ENCODE results near the gene DMRT2.

The DMRT2 gene

GRCh38 chr9:1031951-1032601 lies 18.1 kb upstream of the DMRT2 start:
- H3K27me3 Mint-ChIP-seq: peaks cover 17% of the 10 kb centered on the region
- H3K9me3 Mint-ChIP-seq: no peaks in the 10 kb centered on the region
- H3K4me1 Mint-ChIP-seq: no peaks in the 10 kb centered on the region
- no peak overlapping the region for H3K4me3 Mint-ChIP-seq
- H3K27ac Mint-ChIP-seq: no peak overlapping the region
- H3K36me3 Mint-ChIP-seq: no peaks in the 10 kb centered on the region

- H3K27ac Mint-ChIP-seq: no peak overlapping the region
- no peaks in the 10 kb centered on the region for H3K4me1 Mint-ChIP-seq
- H3K36me3 Mint-ChIP-seq: no peaks in the 10 kb centered on the region
- no peak overlapping the region for H3K4me3 Mint-ChIP-seq
- no peaks in the 10 kb centered on the region for H3K9me3 Mint-ChIP-seq
- H3K27me3 Mint-ChIP-seq: peaks cover 22% of the 10 kb centered on the region
These were observed 15.9 kb upstream of the DMRT2 start for GRCh38 chr9:1034271-1034670.

DNA sequence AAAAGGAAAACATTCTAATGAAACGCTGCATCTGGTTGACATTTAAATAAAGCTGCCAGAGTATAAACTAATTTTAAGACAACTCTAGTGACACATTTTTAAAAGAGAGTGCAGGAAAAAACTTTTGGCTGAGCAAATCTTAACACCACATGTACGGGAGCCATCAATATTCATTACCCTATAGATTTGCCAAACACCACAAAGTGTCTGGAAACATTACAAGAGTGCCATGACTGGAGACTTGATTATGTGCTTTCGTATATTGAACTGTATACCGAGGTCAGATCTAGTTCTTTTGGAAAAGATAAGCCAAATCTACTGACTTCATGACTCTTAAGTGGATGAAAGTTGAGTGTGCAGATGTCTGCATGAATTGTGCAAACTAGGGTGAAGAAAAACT lies 10.6 kb upstream of the DMRT2 start:
- no peak overlapping the region for H3K27ac Mint-ChIP-seq
- H3K4me3 Mint-ChIP-seq: no peak overlapping the region
- H3K9me3 Mint-ChIP-seq: peaks cover 4% of the 10 kb centered on the region
- H3K36me3 Mint-ChIP-seq: no peaks in the 10 kb centered on the region
- no peaks in the 10 kb centered on the region for H3K4me1 Mint-ChIP-seq
- peaks cover 47% of the 10 kb centered on the region for H3K27me3 Mint-ChIP-seq

GRCh38 chr9:1042466-1042865 lies 7.7 kb upstream of the DMRT2 start:
- H3K27ac Mint-ChIP-seq: no peak overlapping the region
- H3K9me3 Mint-ChIP-seq: peaks cover 5% of the 10 kb centered on the region
- H3K4me3 Mint-ChIP-seq: no peak overlapping the region
- H3K36me3 Mint-ChIP-seq: no peaks in the 10 kb centered on the region
- peaks cover 10% of the 10 kb centered on the region for H3K4me1 Mint-ChIP-seq
- H3K27me3 Mint-ChIP-seq: peaks cover 63% of the 10 kb centered on the region

GRCh38 chr9:1044643-1045042 lies 5.5 kb upstream of the DMRT2 start:
- no peak overlapping the region for H3K27ac Mint-ChIP-seq
- peaks cover 10% of the 10 kb centered on the region for H3K9me3 Mint-ChIP-seq
- peaks cover 32% of the 10 kb centered on the region for H3K4me1 Mint-ChIP-seq
- no peaks in the 10 kb centered on the region for H3K36me3 Mint-ChIP-seq
- peaks cover 74% of the 10 kb centered on the region for H3K27me3 Mint-ChIP-seq
- no peak overlapping the region for H3K4me3 Mint-ChIP-seq

- H3K36me3 Mint-ChIP-seq: no peaks in the 10 kb centered on the region
- H3K9me3 Mint-ChIP-seq: peaks cover 10% of the 10 kb centered on the region
- peaks cover 75% of the 10 kb centered on the region for H3K27me3 Mint-ChIP-seq
- peak overlapping the region; percentile 93 for H3K4me3 Mint-ChIP-seq
- H3K4me1 Mint-ChIP-seq: peaks cover 48% of the 10 kb centered on the region
- no peak overlapping the region for H3K27ac Mint-ChIP-seq
These were observed 3.3 kb upstream of the DMRT2 start for GRCh38 chr9:1046639-1047572.

DNA sequence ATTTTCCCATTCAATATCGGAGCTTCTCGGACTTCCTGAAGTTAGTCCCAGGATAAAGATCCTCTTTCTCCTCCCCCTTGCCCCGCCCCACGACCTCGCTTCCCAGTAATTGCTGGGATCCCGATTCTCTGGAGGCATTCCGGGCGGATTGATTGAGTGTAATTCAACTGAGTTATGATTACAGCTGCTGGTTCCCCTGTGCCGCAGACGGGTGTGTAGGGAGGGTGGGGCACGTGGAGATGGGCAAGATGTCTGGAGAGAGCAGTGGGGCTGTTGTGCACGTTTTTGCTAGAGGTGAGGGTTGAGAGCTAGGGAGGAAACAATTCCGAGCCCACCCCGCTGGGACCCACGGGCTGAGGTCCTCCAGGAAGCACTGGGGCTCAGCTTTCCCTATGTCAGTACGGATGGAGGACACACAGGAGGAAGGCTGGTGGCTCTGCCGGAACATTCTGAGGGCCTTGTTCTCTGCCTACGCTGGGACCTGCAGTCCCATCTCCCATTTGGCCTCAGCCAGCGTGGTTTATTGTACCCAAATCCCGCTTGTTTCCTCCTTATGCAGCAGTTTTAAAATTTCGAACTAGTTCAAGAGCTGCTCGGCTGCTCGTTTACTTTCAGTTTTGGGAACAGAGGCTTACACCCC lies 2.4 kb upstream of the DMRT2 start:
- peak overlapping the region; percentile 93 for H3K4me3 Mint-ChIP-seq
- H3K9me3 Mint-ChIP-seq: peaks cover 10% of the 10 kb centered on the region
- no peaks in the 10 kb centered on the region for H3K36me3 Mint-ChIP-seq
- H3K4me1 Mint-ChIP-seq: peaks cover 54% of the 10 kb centered on the region
- H3K27me3 Mint-ChIP-seq: peaks cover 78% of the 10 kb centered on the region
- H3K27ac Mint-ChIP-seq: peak overlapping the region; percentile 51

GRCh38 chr9:1048231-1048619 lies 1.9 kb upstream of the DMRT2 start:
- peaks cover 10% of the 10 kb centered on the region for H3K9me3 Mint-ChIP-seq

GRCh38 chr9:1048811-1049210 lies 1.3 kb upstream of the DMRT2 start:
- H3K36me3 Mint-ChIP-seq: no peaks in the 10 kb centered on the region
- H3K9me3 Mint-ChIP-seq: peaks cover 10% of the 10 kb centered on the region
- H3K27ac Mint-ChIP-seq: peak overlapping the region; percentile 35
- peak overlapping the region; percentile 93 for H3K4me3 Mint-ChIP-seq
- H3K27me3 Mint-ChIP-seq: peaks cover 78% of the 10 kb centered on the region
- H3K4me1 Mint-ChIP-seq: peaks cover 55% of the 10 kb centered on the region

More at GRCh38 chr9:1048231-1048619, 1.9 kb upstream of the DMRT2 start:
- Mint-ChIP-seq H3K4me1 (peaks cover 55% of the 10 kb centered on the region), H3K27ac (peak overlapping the region; percentile 18), H3K36me3 (no peaks in the 10 kb centered on the region), H3K27me3 (peaks cover 79% of the 10 kb centered on the region), H3K4me3 (peak overlapping the region; percentile 93)

GRCh38 chr9:1049641-1050040 lies 516 bp upstream of the DMRT2 start:
- H3K36me3 Mint-ChIP-seq: no peaks in the 10 kb centered on the region
- peaks cover 5% of the 10 kb centered on the region for H3K9me3 Mint-ChIP-seq
- H3K4me1 Mint-ChIP-seq: peaks cover 55% of the 10 kb centered on the region
- H3K4me3 Mint-ChIP-seq: peak overlapping the region; percentile 62
- peaks cover 76% of the 10 kb centered on the region for H3K27me3 Mint-ChIP-seq
- peak overlapping the region; percentile 61 for H3K27ac Mint-ChIP-seq

DNA sequence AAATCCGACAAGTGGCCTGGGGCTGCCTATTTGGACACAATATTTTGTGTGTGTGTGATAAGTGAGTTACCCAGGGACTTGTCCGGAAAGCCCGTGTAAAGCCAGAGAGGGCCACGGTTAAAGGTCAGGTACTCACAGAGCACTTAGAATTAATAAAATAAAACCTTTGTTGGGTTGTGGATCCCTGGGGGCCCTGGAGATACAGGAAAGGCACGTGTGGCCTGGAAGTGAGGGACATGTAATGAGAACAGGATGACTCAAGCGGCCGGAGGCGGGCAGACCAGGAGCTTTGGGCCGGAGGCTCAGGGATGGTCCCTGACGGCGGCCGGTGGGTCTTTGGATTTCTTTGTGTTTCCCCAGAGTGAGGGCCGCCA lies 1.0 kb downstream of the DMRT2 start:
- peaks cover 78% of the 10 kb centered on the region for H3K27me3 Mint-ChIP-seq
- no peak overlapping the region for H3K27ac Mint-ChIP-seq
- peaks cover 5% of the 10 kb centered on the region for H3K9me3 Mint-ChIP-seq
- peak overlapping the region; percentile 47 for H3K4me3 Mint-ChIP-seq
- peaks cover 51% of the 10 kb centered on the region for H3K4me1 Mint-ChIP-seq
- no peaks in the 10 kb centered on the region for H3K36me3 Mint-ChIP-seq

GRCh38 chr9:1051584-1052275 lies 1.6 kb downstream of the DMRT2 start:
- Mint-ChIP-seq H3K36me3 (peaks cover under 1% of the 10 kb centered on the region), H3K4me3 (peak overlapping the region; percentile 74), H3K27me3 (peaks cover 77% of the 10 kb centered on the region), H3K4me1 (peaks cover 51% of the 10 kb centered on the region), H3K9me3 (peaks cover 5% of the 10 kb centered on the region), H3K27ac (no peak overlapping the region)

- Mint-ChIP-seq H3K27ac (no peak overlapping the region), H3K4me1 (peaks cover 43% of the 10 kb centered on the region), H3K36me3 (peaks cover 1% of the 10 kb centered on the region), H3K4me3 (peak overlapping the region; percentile 74), H3K9me3 (peaks cover 5% of the 10 kb centered on the region), H3K27me3 (peaks cover 73% of the 10 kb centered on the region)
These were observed 2.5 kb downstream of the DMRT2 start for GRCh38 chr9:1052365-1053281.

GRCh38 chr9:1053282-1053621 lies 3.1 kb downstream of the DMRT2 start:
- peaks cover 5% of the 10 kb centered on the region for H3K9me3 Mint-ChIP-seq
- no peak overlapping the region for H3K27ac Mint-ChIP-seq
- peaks cover 1% of the 10 kb centered on the region for H3K36me3 Mint-ChIP-seq
- H3K4me3 Mint-ChIP-seq: no peak overlapping the region
- peaks cover 70% of the 10 kb centered on the region for H3K27me3 Mint-ChIP-seq
- H3K4me1 Mint-ChIP-seq: peaks cover 37% of the 10 kb centered on the region

Measured in activated naive CD4-positive, alpha-beta T cell treated with anti-CD3 and anti-CD28 coated beads, Interleukin-2, amount 50 U/mL, for 24 hours (primary cell).